GM23338 (cell line): ENCODE measurements around the gene CD58. TPM values are rescaled to one million over a fixed set of nuclear protein-coding genes. Genes with fewer than 3 reads are reported as not detected.

Experiments used
- ATAC-seq: fragments of 200-7000 bp; cut with Tn5 transposase; 3 replicates; pipeline ENCODE4 v1.9.1; 2020
- DNase-seq: peaks from one replicate; pipeline ENCODE4 v3.0.0-alpha.2; 2015; ENCODE audit warnings: low spot score
- H2AFZ ChIP-seq: fragments of 200-600 bp; sonication (generic); 2 replicates; pipeline ENCODE4 v1.8.0; 2016; ENCODE audit warnings: antibody characterized with exemption, mild to moderate bottlenecking, moderate library complexity
- H3F3A ChIP-seq: fragments of 200-600 bp; sonication (generic); replicated peaks from 2 replicates; pipeline ENCODE4 v1.8.0; 2017; ENCODE audit warnings: antibody characterized with exemption, mixed run types, low read depth
- H3K27ac ChIP-seq: fragments of 200-600 bp; sonication (generic); 2 replicates; pipeline ENCODE4 v1.6.1; 2016; ENCODE audit warnings: low read depth
- H3K27me3 ChIP-seq: fragments of 200-600 bp; sonication (generic); 2 replicates; pipeline ENCODE4 v1.8.0; 2016; ENCODE audit warnings: mild to moderate bottlenecking, mixed run types, moderate library complexity; ENCODE audit not compliant: insufficient read depth
- H3K36me3 ChIP-seq: fragments of 200-600 bp; sonication (generic); 2 replicates; pipeline ENCODE4 v1.8.0; 2016; ENCODE audit warnings: mild to moderate bottlenecking; ENCODE audit not compliant: insufficient read depth
- H3K4me1 ChIP-seq: fragments of 200-600 bp; sonication (generic); 2 replicates; pipeline ENCODE4 v1.8.0; 2016; ENCODE audit warnings: mild to moderate bottlenecking, moderate library complexity; ENCODE audit not compliant: insufficient read depth
- H3K4me2 ChIP-seq: fragments of 200-600 bp; sonication (generic); 2 replicates; pipeline ENCODE4 v1.7.1; 2017; ENCODE audit warnings: mixed run types
- H3K4me3 ChIP-seq: fragments of 200-600 bp; sonication (generic); 2 replicates; pipeline ENCODE4 v1.6.1; 2016; ENCODE audit warnings: mixed run types
- H3K79me2 ChIP-seq: fragments of 200-600 bp; sonication (generic); replicated peaks from 2 replicates; pipeline ENCODE4 v1.8.0; 2017; ENCODE audit warnings: mild to moderate bottlenecking; ENCODE audit not compliant: insufficient read depth
- H3K9me2 ChIP-seq: fragments of 200-600 bp; sonication (generic); 2 replicates; pipeline ENCODE4 v1.8.0; 2017; ENCODE audit not compliant: insufficient read depth
- H4K20me1 ChIP-seq: fragments of 200-600 bp; sonication (generic); replicated peaks from 2 replicates; pipeline ENCODE4 v1.8.0; 2017; ENCODE audit warnings: mild to moderate bottlenecking; ENCODE audit not compliant: insufficient read depth
- H3K27ac Mint-ChIP-seq: 2 replicates; pipeline ENCODE4 v1.8.0; 2020; ENCODE audit warnings: inconsistent platforms, mild to moderate bottlenecking, moderate library complexity, mixed read lengths
- H3K27me3 Mint-ChIP-seq: 3 replicates; pipeline ENCODE4 v1.8.0; 2022; ENCODE audit warnings: low read depth, mild to moderate bottlenecking, moderate library complexity, mixed read lengths, inconsistent platforms; ENCODE audit not compliant: insufficient read depth, poor library complexity
- H3K36me3 Mint-ChIP-seq: 3 replicates; pipeline ENCODE4 v1.8.0; 2021; ENCODE audit warnings: low read depth, mild to moderate bottlenecking, inconsistent platforms, moderate library complexity, mixed read lengths
- H3K4me1 Mint-ChIP-seq: 3 replicates; pipeline ENCODE4 v1.8.0; 2020; ENCODE audit warnings: mild to moderate bottlenecking, inconsistent platforms, mixed read lengths
- H3K4me3 Mint-ChIP-seq: 3 replicates; pipeline ENCODE4 v1.8.0; 2021; ENCODE audit warnings: moderate library complexity, mild to moderate bottlenecking, inconsistent platforms, mixed read lengths
- H3K9me3 Mint-ChIP-seq: 3 replicates; pipeline ENCODE4 v1.8.0; 2020; ENCODE audit warnings: moderate library complexity, mild to moderate bottlenecking, inconsistent platforms, mixed read lengths
- CREB1 ChIP-seq: fragments of 250-450 bp; sonication (Bioruptor Pico); IDR thresholded peaks from 2 replicates; pipeline ENCODE4 v1.5.0; 2020; ENCODE audit warnings: low read depth, mild to moderate bottlenecking, moderate library complexity
- ETS1 ChIP-seq: IDR thresholded peaks from 2 replicates; pipeline ENCODE4 v1.6.1; 2016; ENCODE audit warnings: antibody characterized with exemption
- EZH2 ChIP-seq: fragments of 200-600 bp; sonication (generic); IDR thresholded peaks from one replicate; pipeline ENCODE4 v1.8.0; 2017; ENCODE audit warnings: antibody characterized with exemption, mild to moderate bottlenecking, low read depth; ENCODE audit not compliant: unreplicated experiment
- EZH2phosphoT487 ChIP-seq: fragments of 200-600 bp; sonication (generic); IDR thresholded peaks from one replicate; pipeline ENCODE4 v1.8.1; 2018; ENCODE audit warnings: antibody characterized with exemption; ENCODE audit not compliant: unreplicated experiment
- NANOG ChIP-seq: IDR thresholded peaks from 2 replicates; pipeline ENCODE4 v1.6.1; 2016; ENCODE audit warnings: antibody characterized with exemption, borderline replicate concordance
- POLR2AphosphoS5 ChIP-seq: IDR thresholded peaks from 2 replicates; pipeline ENCODE4 v1.6.1; 2016; ENCODE audit warnings: antibody characterized with exemption, low read depth
- REST ChIP-seq: IDR thresholded peaks from one replicate; pipeline ENCODE4 v1.6.1; 2018; ENCODE audit warnings: antibody characterized with exemption; ENCODE audit not compliant: unreplicated experiment
- STAT1 ChIP-seq: IDR thresholded peaks from one replicate; pipeline ENCODE4 v1.6.1; 2016; ENCODE audit warnings: antibody characterized with exemption; ENCODE audit not compliant: unreplicated experiment
- ZNF114 ChIP-seq: fragments of 250-450 bp; sonication (Bioruptor Pico); IDR thresholded peaks from 2 replicates; pipeline ENCODE4 v1.5.0; 2020; ENCODE audit warnings: mild to moderate bottlenecking, moderate library complexity
- ZNF331 ChIP-seq: fragments of 250-450 bp; sonication (Bioruptor Pico); IDR thresholded peaks from 2 replicates; pipeline ENCODE4 v1.5.0; 2020; ENCODE audit warnings: low read depth, mild to moderate bottlenecking, moderate library complexity
- polyA plus RNA-seq: library from polyadenylated mRNA; unstranded; fragments of >200 nt; fragmentation: Nextera tagmentation; extraction: Ambion mirVana; gene quantifications from 2 replicates; pipeline ENCODE4 v1.2.1, GENCODE V29; 2016
- total RNA-seq: library from RNA; depleted of rRNA; stranded (reverse); fragments of >200 nt; shearing (Covaris generic); gene quantifications from 2 replicates; pipeline ENCODE4 v1.2.3, GENCODE V29; 2014

CD58 gene
- total and polyA plus RNA-seq, 2 experiments from 2014 or later = 9.2 to 12.5 TPM

GRCh38 chr1:116537040-116537831 is 33.6 kb downstream of the CD58 start (continued):
- no peak for TF ChIP-seq REST
- TF ChIP-seq POLR2AphosphoS5 = no peak
- TF ChIP-seq EZH2phosphoT487 = no peak
- TF ChIP-seq ZNF331 = no peak

- Histone ChIP-seq H3K4me2 (no peak overlapping the region), H3F3A (no peaks in the 10 kb centered on the region), H4K20me1 (no peaks in the 10 kb centered on the region), H3K27ac (no peak overlapping the region), H3K4me1 (no peaks in the 10 kb centered on the region), H2AFZ (no peak overlapping the region), H3K9me2 (no peaks in the 10 kb centered on the region), H3K4me3 (no peak overlapping the region), H3K36me3 (no peaks in the 10 kb centered on the region; the same call in 1 of the 2 replicates), H3K79me2 (no peaks in the 10 kb centered on the region), H3K27me3 (no peaks in the 10 kb centered on the region)
- H3K27me3 Mint-ChIP-seq = no peaks in the 10 kb centered on the region
- H3K9me3 Mint-ChIP-seq = no peaks in the 10 kb centered on the region
- H3K4me3 Mint-ChIP-seq = no peak overlapping the region
- H3K36me3 Mint-ChIP-seq = peaks cover 24% of the 10 kb centered on the region
- DNase-seq (no peak), ATAC-seq (no peak)
- no peaks in the 10 kb centered on the region for H3K4me1 Mint-ChIP-seq
- no peak overlapping the region for H3K27ac Mint-ChIP-seq
- TF ChIP-seq ZNF331 = no peak
- no peak for TF ChIP-seq NANOG
- TF ChIP-seq EZH2 = no peak
- no peak for TF ChIP-seq ETS1
- no peak for TF ChIP-seq STAT1
- no peak for TF ChIP-seq ZNF114 (CRISPR knock-in tag)
- TF ChIP-seq POLR2AphosphoS5 = no peak
- TF ChIP-seq EZH2phosphoT487 = no peak
- TF ChIP-seq CREB1 (CRISPR knock-in tag) = no peak
Measured at GRCh38 chr1:116534014-116534739, 36.6 kb downstream of the CD58 start.
